GM23248 (cell line): Measurements from ENCODE around the gene GLP1R. TPM values are rescaled to one million over a fixed set of nuclear protein-coding genes. Genes with fewer than 3 reads are reported as not detected.

Experiments used
- DNase-seq: peaks from one replicate; pipeline ENCODE4 v3.0.0-alpha.2; 2015
- H2AFZ ChIP-seq: fragments of 200-600 bp; sonication (generic); 2 replicates; pipeline ENCODE4 v1.6.1; 2016; ENCODE audit warnings: antibody characterized with exemption
- H3F3A ChIP-seq: fragments of 200-600 bp; sonication (generic); 2 replicates; pipeline ENCODE4 v1.6.1; 2016; ENCODE audit warnings: mild to moderate bottlenecking, antibody characterized with exemption, mixed run types; ENCODE audit not compliant: insufficient read depth
- H3K27ac ChIP-seq: fragments of 200-600 bp; sonication (generic); 2 replicates; pipeline ENCODE4 v1.5.1; 2016; ENCODE audit warnings: mild to moderate bottlenecking
- H3K27me3 ChIP-seq: fragments of 200-600 bp; sonication (generic); replicated peaks from 2 replicates; pipeline ENCODE4 v1.6.1; 2016; ENCODE audit warnings: mild to moderate bottlenecking; ENCODE audit not compliant: insufficient read depth
- H3K36me3 ChIP-seq: fragments of 200-600 bp; sonication (generic); 2 replicates; pipeline ENCODE4 v1.6.1; 2016; ENCODE audit warnings: low read depth, mild to moderate bottlenecking
- H3K4me1 ChIP-seq: fragments of 200-600 bp; sonication (generic); 2 replicates; pipeline ENCODE4 v1.6.1; 2016; ENCODE audit warnings: mild to moderate bottlenecking; ENCODE audit not compliant: insufficient read depth
- H3K4me2 ChIP-seq: fragments of 200-600 bp; sonication (generic); one replicate; pipeline ENCODE4 v1.6.1; 2016; ENCODE audit warnings: mild to moderate bottlenecking; ENCODE audit not compliant: unreplicated experiment
- H3K4me3 ChIP-seq: fragments of 200-600 bp; sonication (generic); 2 replicates; pipeline ENCODE4 v1.5.1; 2016; ENCODE audit warnings: mild to moderate bottlenecking
- H3K79me2 ChIP-seq: fragments of 200-600 bp; sonication (generic); 2 replicates; pipeline ENCODE4 v1.6.1; 2016; ENCODE audit warnings: mild to moderate bottlenecking; ENCODE audit not compliant: insufficient read depth
- H3K9ac ChIP-seq: fragments of 200-600 bp; sonication (generic); 2 replicates; pipeline ENCODE4 v1.6.1; 2016; ENCODE audit warnings: mild to moderate bottlenecking
- H3K9me2 ChIP-seq: fragments of 200-600 bp; sonication (generic); 2 replicates; pipeline ENCODE4 v1.6.1; 2016; ENCODE audit warnings: mixed run types, mild to moderate bottlenecking, moderate library complexity; ENCODE audit not compliant: insufficient read depth
- H3K9me3 ChIP-seq: fragments of 200-600 bp; sonication (generic); one replicate; pipeline ENCODE4 v1.6.1; 2017; ENCODE audit warnings: low read depth
- H4K20me1 ChIP-seq: fragments of 200-600 bp; sonication (generic); 2 replicates; pipeline ENCODE4 v1.6.0; 2016; ENCODE audit not compliant: insufficient read depth
- EZH2 ChIP-seq: fragments of 200-600 bp; sonication (generic); IDR thresholded peaks from 2 replicates; pipeline ENCODE4 v1.6.1; 2018; ENCODE audit warnings: antibody characterized with exemption, mild to moderate bottlenecking; ENCODE audit not compliant: insufficient read depth, poor library complexity, severe bottlenecking
- EZH2phosphoT487 ChIP-seq: fragments of 200-600 bp; sonication (generic); IDR thresholded peaks from 2 replicates; pipeline ENCODE4 v1.6.1; 2018; ENCODE audit warnings: antibody characterized with exemption, moderate library complexity, mild to moderate bottlenecking, low read depth; ENCODE audit not compliant: insufficient read depth
- WGBS, 2 experiments: methylation state at CpG; one replicate each; pipeline ENCODE4 v1.1.6; 2015 to 2017; ENCODE audit warnings: low lambda C conversion rate in 2 of 2, low coverage in 1 of 2; ENCODE audit errors: missing lambda C conversion rate in 2 of 2; 5-methylcytosine and 5-hydroxymethylcytosine counted together
- in situ Hi-C: fragments of 300-500 bp; cut with MboI; formaldehyde crosslinking; loops from 2 replicates; pipeline ENCODE4 v1.15.0; 2020
- polyA plus RNA-seq: library from polyadenylated mRNA; unstranded; fragments of >200 nt; fragmentation: Nextera tagmentation; extraction: Ambion mirVana; gene quantifications from 2 replicates; pipeline ENCODE4 v1.2.1, GENCODE V29; 2016
- total RNA-seq: library from RNA; depleted of rRNA; stranded (reverse); fragments of >200 nt; shearing (Covaris generic); gene quantifications from 2 replicates; pipeline ENCODE4 v1.2.3, GENCODE V29; 2014

Gene GLP1R
- total and polyA plus RNA-seq, 2 experiments from 2014 or later = not detected

DNA sequence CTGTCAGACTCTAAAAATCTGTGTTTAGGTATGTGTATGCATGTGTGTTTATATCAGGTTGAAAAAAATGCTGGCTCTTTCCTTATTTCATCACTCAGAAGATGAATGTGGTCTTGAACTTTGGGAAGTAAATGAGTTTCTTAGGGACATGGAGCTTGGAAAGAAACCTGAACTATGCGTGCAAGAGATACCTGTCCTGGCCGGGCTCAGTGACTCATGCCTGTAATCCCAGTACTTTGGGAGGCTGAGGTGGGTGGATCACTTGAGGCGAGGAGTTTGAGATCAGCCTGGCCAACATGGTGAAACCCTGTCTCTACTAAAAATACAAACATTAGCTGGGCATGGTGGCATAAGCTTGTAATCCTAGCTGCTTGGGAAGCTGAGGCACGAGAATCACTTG lies 4.4 kb upstream of the GLP1R start:
- Histone ChIP-seq H3K79me2 (no peaks in the 10 kb centered on the region), H3K9me2 (no peaks in the 10 kb centered on the region), H3K4me2 (no peak overlapping the region), H3K4me1 (no peaks in the 10 kb centered on the region), H3F3A (no peaks in the 10 kb centered on the region), H3K27ac (no peak overlapping the region), H3K36me3 (no peaks in the 10 kb centered on the region), H3K9ac (no peak overlapping the region), H2AFZ (no peak overlapping the region), H3K4me3 (no peak overlapping the region), H4K20me1 (no peaks in the 10 kb centered on the region), H3K9me3 (no peaks in the 10 kb centered on the region), H3K27me3 (peaks cover 27% of the 10 kb centered on the region)
- no peak for DNase-seq
- WGBS, 2 experiments = 33 to 51% methylated on average over 4 of the region's 4 CpGs
- in situ Hi-C loops = no loop called here
- TF ChIP-seq EZH2phosphoT487 (no peak), EZH2 (no peak)

- 40 to 51% methylated on average over 6 of the region's 6 CpGs for WGBS, 2 experiments
- in situ Hi-C loops = no loop called here
Measured at GRCh38 chr6:39047434-39048327, 900 bp upstream of the GLP1R start.

GRCh38 chr6:39049575-39050283 lies 1.1 kb downstream of the GLP1R start:
- H3K9ac ChIP-seq = no peak overlapping the region
- H2AFZ ChIP-seq = no peak overlapping the region
- no peaks in the 10 kb centered on the region for H3K9me2 ChIP-seq
- H3F3A ChIP-seq = no peaks in the 10 kb centered on the region
- no peak overlapping the region for H3K4me2 ChIP-seq
- no peaks in the 10 kb centered on the region for H3K36me3 ChIP-seq
- WGBS, 2 experiments = 49 to 52% methylated on average over 9 of the region's 9 CpGs
- H3K4me3 ChIP-seq = no peak overlapping the region
- no peak for TF ChIP-seq EZH2phosphoT487
- TF ChIP-seq EZH2 = no peak
- H3K27ac ChIP-seq = no peak overlapping the region
- no peaks in the 10 kb centered on the region for H3K9me3 ChIP-seq
- no peaks in the 10 kb centered on the region for H3K79me2 ChIP-seq
- H4K20me1 ChIP-seq = no peaks in the 10 kb centered on the region
- in situ Hi-C loops = no loop called here
- DNase-seq = no peak
- H3K4me1 ChIP-seq = no peaks in the 10 kb centered on the region
- H3K27me3 ChIP-seq = peaks cover 39% of the 10 kb centered on the region

More at GRCh38 chr6:39047434-39048327, 900 bp upstream of the GLP1R start:
- no peaks in the 10 kb centered on the region for H3K36me3 ChIP-seq
- no peaks in the 10 kb centered on the region for H3K9me3 ChIP-seq
- H3K4me1 ChIP-seq = no peaks in the 10 kb centered on the region
- H3F3A ChIP-seq = no peaks in the 10 kb centered on the region
- H3K9ac ChIP-seq = no peak overlapping the region
- H4K20me1 ChIP-seq = no peaks in the 10 kb centered on the region
- no peak overlapping the region for H3K4me2 ChIP-seq
- H3K27ac ChIP-seq = no peak overlapping the region
- H3K79me2 ChIP-seq = no peaks in the 10 kb centered on the region
- no peak for DNase-seq
- no peaks in the 10 kb centered on the region for H3K9me2 ChIP-seq
- H2AFZ ChIP-seq = no peak overlapping the region
- peaks cover 39% of the 10 kb centered on the region for H3K27me3 ChIP-seq
- TF ChIP-seq EZH2 (no peak), EZH2phosphoT487 (no peak)
- no peak overlapping the region for H3K4me3 ChIP-seq

DNA sequence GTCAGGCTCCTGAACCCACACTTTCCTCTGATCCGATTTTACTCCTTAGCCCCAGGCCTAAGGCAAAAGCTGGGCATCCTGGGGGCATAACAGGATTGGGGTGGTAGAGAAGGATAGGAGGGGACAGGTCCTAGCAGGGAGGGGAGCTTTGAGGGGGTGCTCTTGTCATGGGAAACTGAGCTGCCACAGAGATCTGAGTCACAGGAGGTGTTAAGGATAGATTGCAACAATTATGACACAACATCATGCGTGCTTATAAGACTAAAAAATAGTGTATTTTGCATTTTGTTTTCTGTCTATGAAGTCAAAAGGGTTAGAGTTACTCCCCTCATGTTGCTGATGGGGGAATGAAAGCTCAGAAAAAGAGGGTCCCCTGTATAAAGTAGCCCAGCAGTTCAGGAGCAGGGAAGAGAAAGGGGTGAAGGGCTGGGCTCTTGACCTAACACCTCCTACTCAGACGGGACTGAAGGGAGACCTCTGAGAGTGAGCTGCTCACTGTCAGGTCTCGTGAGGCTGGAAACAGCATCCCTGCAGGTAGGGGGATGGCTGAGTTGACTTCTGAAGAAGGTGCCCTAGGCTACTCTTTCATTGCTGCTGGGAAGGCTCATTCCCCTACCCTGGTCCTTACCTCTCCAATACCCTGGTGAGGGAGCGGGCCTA lies 2.0 kb downstream of the GLP1R start:
- Histone ChIP-seq H3K4me3 (no peak overlapping the region), H3K9ac (no peak overlapping the region), H3K4me2 (no peak overlapping the region), H3K36me3 (no peaks in the 10 kb centered on the region), H2AFZ (no peak overlapping the region), H3K27me3 (peaks cover 39% of the 10 kb centered on the region), H3K9me3 (no peaks in the 10 kb centered on the region), H3K79me2 (no peaks in the 10 kb centered on the region), H3K4me1 (no peaks in the 10 kb centered on the region), H3K27ac (no peak overlapping the region), H4K20me1 (no peaks in the 10 kb centered on the region), H3K9me2 (no peaks in the 10 kb centered on the region), H3F3A (no peaks in the 10 kb centered on the region)
- DNase-seq = no peak
- WGBS, 2 experiments = 28 to 43% methylated on average over 5 of the region's 5 CpGs
- in situ Hi-C loops = no loop called here
- no peak for TF ChIP-seq EZH2
- no peak for TF ChIP-seq EZH2phosphoT487
